ENCODE data around the gene LTBP1. TPM values are rescaled to one million over a fixed set of nuclear protein-coding genes. Genes with fewer than 3 reads are reported as not detected.
"Not testable (repeated sequence)": the region's sequence is repeated elsewhere in the genome, so short reads cannot be mapped to it uniquely, and the experiment has no call there.

The LTBP1 gene
- total and polyA plus RNA-seq, 2 of the 13 experiments (the other 11 are each of a cell fraction or from before 2014, with no cell fraction given): 0.12 to 0.22 TPM

DNA sequence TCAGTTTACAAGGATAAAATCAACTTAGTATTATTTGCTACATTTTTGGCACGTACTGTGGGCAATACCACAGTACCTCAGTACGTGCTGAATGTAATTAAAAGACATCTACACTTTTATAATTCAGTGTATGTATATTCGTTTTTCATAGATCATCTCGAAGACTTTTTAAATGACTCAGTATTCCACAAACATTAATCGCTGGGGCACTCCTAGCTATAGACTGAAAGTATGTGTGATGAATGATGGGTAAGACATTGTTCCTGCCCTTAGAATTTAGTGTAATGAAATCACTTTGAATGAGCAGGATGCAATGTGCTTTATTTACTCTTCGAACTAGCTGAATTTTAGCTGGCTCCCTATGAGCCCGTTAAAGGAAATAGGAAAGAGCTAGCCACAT, 284.1 kb downstream of the LTBP1 start:
- TF ChIP-seq GTF3A (CRISPR knock-in tag; conservative IDR thresholded peaks at IDR 0.05): no peak
- no peak for TF ChIP-seq CAMTA2 (CRISPR knock-in tag; IDR thresholded peaks at IDR 0.05; ENCODE audit: borderline replicate concordance)
- TF ChIP-seq ZNF354B (CRISPR knock-in tag; IDR thresholded peaks at IDR 0.05): no peak
- TF ChIP-seq ZNF329 (CRISPR knock-in tag; IDR thresholded peaks at IDR 0.05; ENCODE audit: low read depth): no peak
- TF ChIP-seq, protein P1, sequence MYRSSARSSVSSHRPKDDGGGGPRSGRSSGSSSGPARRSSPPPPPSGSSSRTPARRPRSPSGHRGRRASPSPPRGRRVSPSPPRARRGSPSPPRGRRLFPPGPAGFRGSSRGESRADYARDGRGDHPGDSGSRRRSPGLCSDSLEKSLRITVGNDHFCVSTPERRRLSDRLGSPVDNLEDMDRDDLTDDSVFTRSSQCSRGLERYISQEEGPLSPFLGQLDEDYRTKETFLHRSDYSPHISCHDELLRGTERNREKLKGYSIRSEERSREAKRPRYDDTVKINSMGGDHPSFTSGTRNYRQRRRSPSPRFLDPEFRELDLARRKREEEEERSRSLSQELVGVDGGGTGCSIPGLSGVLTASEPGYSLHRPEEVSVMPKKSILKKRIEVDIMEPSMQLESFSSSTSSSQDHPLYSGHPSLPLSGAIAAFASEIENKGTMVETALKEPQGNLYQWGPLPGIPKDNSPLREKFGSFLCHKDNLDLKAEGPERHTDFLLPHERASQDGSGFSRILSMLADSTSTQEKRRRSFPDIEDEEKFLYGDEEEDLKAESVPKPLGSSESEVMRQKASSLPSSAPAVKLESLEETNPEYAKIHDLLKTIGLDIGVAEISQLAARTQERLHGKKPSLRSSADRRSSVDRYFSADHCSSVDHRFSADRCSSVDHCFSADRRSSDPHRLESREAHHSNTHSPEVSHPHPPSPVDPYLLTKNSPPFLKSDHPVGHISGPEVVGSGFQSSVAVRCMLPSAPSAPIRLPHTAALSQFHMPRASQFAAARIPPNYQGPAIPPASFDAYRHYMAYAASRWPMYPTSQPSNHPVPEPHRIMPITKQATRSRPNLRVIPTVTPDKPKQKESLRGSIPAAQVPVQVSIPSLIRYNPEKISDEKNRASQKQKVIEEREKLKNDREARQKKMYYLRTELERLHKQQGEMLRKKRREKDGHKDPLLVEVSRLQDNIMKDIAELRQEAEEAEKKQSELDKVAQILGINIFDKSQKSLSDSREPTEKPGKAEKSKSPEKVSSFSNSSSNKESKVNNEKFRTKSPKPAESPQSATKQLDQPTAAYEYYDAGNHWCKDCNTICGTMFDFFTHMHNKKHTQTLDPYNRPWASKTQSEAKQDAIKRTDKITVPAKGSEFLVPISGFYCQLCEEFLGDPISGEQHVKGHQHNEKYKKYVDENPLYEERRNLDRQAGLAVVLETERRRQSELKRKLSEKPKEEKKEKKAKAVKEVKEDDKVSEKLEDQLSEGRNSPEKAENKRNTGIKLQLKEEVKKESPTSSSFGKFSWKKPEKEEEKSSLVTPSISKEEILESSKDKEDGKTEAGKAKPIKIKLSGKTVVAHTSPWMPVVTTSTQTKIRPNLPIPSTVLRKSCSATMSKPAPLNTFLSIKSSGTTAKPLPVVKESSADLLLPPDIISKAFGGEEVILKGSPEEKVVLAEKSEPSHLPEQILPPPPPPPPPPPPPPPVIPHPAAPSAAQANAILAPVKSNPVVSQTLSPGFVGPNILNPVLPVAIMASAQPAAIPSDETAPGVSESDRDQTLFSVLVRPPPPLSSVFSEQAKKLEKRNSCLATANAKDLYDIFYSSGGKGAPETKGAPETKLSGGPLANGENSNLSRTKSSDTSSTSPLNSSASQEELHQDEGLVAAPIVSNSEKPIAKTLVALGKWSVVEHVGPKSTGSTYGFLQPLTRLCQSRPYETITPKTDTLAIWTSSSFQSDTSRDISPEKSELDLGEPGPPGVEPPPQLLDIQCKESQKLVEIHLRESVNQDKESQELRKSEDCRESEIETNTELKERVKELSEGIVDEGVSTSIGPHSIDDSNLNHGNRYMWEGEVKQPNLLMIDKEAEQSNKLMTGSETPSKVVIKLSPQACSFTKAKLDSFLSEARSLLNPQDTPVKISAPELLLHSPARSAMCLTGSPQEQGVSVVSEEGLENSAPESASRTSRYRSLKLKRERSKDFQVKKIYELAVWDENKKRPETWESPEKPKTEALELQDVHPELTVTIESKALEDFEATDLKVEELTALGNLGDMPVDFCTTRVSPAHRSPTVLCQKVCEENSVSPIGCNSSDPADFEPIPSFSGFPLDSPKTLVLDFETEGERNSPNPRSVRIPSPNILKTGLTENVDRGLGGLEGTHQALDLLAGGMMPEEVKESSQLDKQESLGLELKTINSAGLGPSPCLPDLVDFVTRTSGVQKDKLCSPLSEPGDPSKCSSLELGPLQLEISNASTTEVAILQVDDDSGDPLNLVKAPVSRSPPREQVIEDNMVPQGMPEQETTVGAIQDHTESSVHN (CRISPR knock-in tag; IDR thresholded peaks at IDR 0.05): no peak
- no peak for TF ChIP-seq PLSCR1 (CRISPR knock-in tag; IDR thresholded peaks at IDR 0.05; ENCODE audit: borderline replicate concordance)
- Histone ChIP-seq H3K4me2 (ENCODE audit: low read depth, low read length) (no peak overlapping the region), H3K4me1 (ENCODE audit: insufficient read depth, low read length) (no peaks in the 10 kb centered on the region), H3K79me2 (ENCODE audit: insufficient read depth, low read length) (no peaks in the 10 kb centered on the region), H3K4me3 (replicated peaks in 1 of 3; ENCODE audit: insufficient read depth in 1 of 3, low read depth in 2 of 3, low read length in 3 of 3) (no peak overlapping the region), H4K20me1 (ENCODE audit: insufficient read depth, low read length) (no peaks in the 10 kb centered on the region), H3K9ac (ENCODE audit: insufficient read depth, low read depth, low read length) (no peak overlapping the region), H3K36me3 (replicated peaks in 1 of 2; ENCODE audit: control insufficient read depth in 1 of 2, insufficient read depth in 2 of 2, low read length in 2 of 2) (no peaks in the 10 kb centered on the region), H3K27ac (ENCODE audit: extremely low read length, insufficient read depth, low read length) (no peak overlapping the region), H3K9me3 (ENCODE audit: low read length) (no peaks in the 10 kb centered on the region), H2AFZ (ENCODE audit: low read length) (no peak overlapping the region), H3K27me3 (ENCODE audit: control insufficient read depth in 1 of 2, insufficient read depth in 2 of 2, low read length in 2 of 2) (no peaks in the 10 kb centered on the region)
- in situ Hi-C loops (cut with HindIII; ENCODE audit: extremely low pct_ligation_motif_present, low pct_unique_long_range_greater_than_20kb): no loop called here
- DNase-seq (ENCODE audit: low spot score) (no peak), ATAC-seq (no peak), FAIRE-seq (no peak)
- intact Hi-C loops (cut with micrococcal nuclease; ENCODE audit: unreplicated experiment): no loop called here
- ChIA-PET POLR2A (no interaction called here), CTCF (ENCODE audit: low intra/inter-chr PET ratio, low total read pairs) (no interaction called here)
- BruUV-seq (replicated peaks): no TSS peak
- 8% methylated on average over 6 of the region's 7 CpGs for WGBS (ENCODE audit: low lambda C conversion rate)

GRCh38 chr2:33235559-33235958, 288.8 kb downstream of the LTBP1 start:
- H3K4me2 ChIP-seq (ENCODE audit: low read depth, low read length); BruUV-seq (replicated peaks); CTCF ChIA-PET (ENCODE audit: low intra/inter-chr PET ratio, low total read pairs); H3K79me2 ChIP-seq (ENCODE audit: insufficient read depth, low read length); H3K27me3 ChIP-seq (ENCODE audit: control insufficient read depth in 1 of 2, insufficient read depth in 2 of 2, low read length in 2 of 2); ATAC-seq; POLR2A ChIA-PET; intact Hi-C loops (cut with micrococcal nuclease; ENCODE audit: unreplicated experiment); in situ Hi-C loops (cut with HindIII; ENCODE audit: extremely low pct_ligation_motif_present, low pct_unique_long_range_greater_than_20kb); H2AFZ ChIP-seq (ENCODE audit: low read length); H3K4me3 ChIP-seq (replicated peaks in 1 of 3; ENCODE audit: insufficient read depth in 1 of 3, low read depth in 2 of 3, low read length in 3 of 3); H3K27ac ChIP-seq (ENCODE audit: extremely low read length, insufficient read depth, low read length); H3K4me1 ChIP-seq (ENCODE audit: insufficient read depth, low read length); DNase-seq (ENCODE audit: low spot score); H4K20me1 ChIP-seq (ENCODE audit: insufficient read depth, low read length); H3K36me3 ChIP-seq (replicated peaks in 1 of 2; ENCODE audit: control insufficient read depth in 1 of 2, insufficient read depth in 2 of 2, low read length in 2 of 2); H3K9me3 ChIP-seq (ENCODE audit: low read length); H3K9ac ChIP-seq (ENCODE audit: insufficient read depth, low read depth, low read length); FAIRE-seq: not testable (repeated sequence)
- 16% methylated on average over 1 of the region's 1 CpG for WGBS (ENCODE audit: low lambda C conversion rate)

Measured in HepG2 (cell line).